Caco-2 (cell line): ENCODE results near the gene DIAPH3. TPM values are rescaled to one million over a fixed set of nuclear protein-coding genes. Genes with fewer than 3 reads are reported as not detected.

ENCODE experiments used
- BruUV-seq: library from RNA; stranded (reverse); fragments of 400-500 nt; replicated peaks from 2 replicates; lab custom pipeline; 2021; lab: Mats Ljungman, UMichigan
- CTCF ChIA-PET: fragments of 300-600 bp; sonication (Branson Sonifier 250); formaldehyde crosslinking; loops from one replicate; lab custom pipeline; 2022; ENCODE audit warnings: antibody characterized with exemption; lab: Charles Lee
- POLR2A ChIA-PET: fragments of 300-600 bp; sonication (Branson Sonifier 250); formaldehyde crosslinking; loops from one replicate; lab custom pipeline; 2022; ENCODE audit warnings: antibody characterized with exemption; lab: Charles Lee
- DNase-seq, 2 experiments: peaks; one replicate each; pipeline versions ENCODE4 v3.0.0 to v3.0.0-alpha.2; 2020 to 2022
- H3K27me3 ChIP-seq: replicated peaks from 2 replicates; pipeline ENCODE4 v1.6.0; 2011; ENCODE audit warnings: low read length; ENCODE audit not compliant: control insufficient read depth, insufficient read depth
- H3K36me3 ChIP-seq: 2 replicates; pipeline ENCODE4 v1.5.1; 2011; ENCODE audit warnings: low read length; ENCODE audit not compliant: control insufficient read depth, insufficient read depth
- H3K4me1 ChIP-seq: fragments of 250-450 bp; sonication (Bioruptor Pico); 2 replicates; pipeline ENCODE4 v1.5.1; 2020; ENCODE audit warnings: mild to moderate bottlenecking
- H3K4me3 ChIP-seq: 2 replicates; pipeline ENCODE4 v1.5.1; 2011; ENCODE audit warnings: low read depth, mild to moderate bottlenecking, control low read depth, low read length
- H3K9me3 ChIP-seq: fragments of 250-450 bp; sonication (Bioruptor Pico); 2 replicates; pipeline ENCODE4 v1.5.1; 2020; ENCODE audit warnings: mild to moderate bottlenecking, moderate library complexity
- H3K27ac Mint-ChIP-seq: one replicate; pipeline ENCODE4 v1.8.0; 2022; ENCODE audit warnings: mixed read lengths; ENCODE audit not compliant: unreplicated experiment
- H3K27me3 Mint-ChIP-seq: one replicate; pipeline ENCODE4 v1.8.0; 2022; ENCODE audit warnings: mixed read lengths; ENCODE audit not compliant: insufficient read depth, unreplicated experiment
- H3K36me3 Mint-ChIP-seq: one replicate; pipeline ENCODE4 v1.8.0; 2022; ENCODE audit warnings: mild to moderate bottlenecking, mixed read lengths; ENCODE audit not compliant: insufficient read depth, unreplicated experiment
- H3K4me1 Mint-ChIP-seq: one replicate; pipeline ENCODE4 v1.8.0; 2022; ENCODE audit warnings: low read depth, mixed read lengths; ENCODE audit not compliant: unreplicated experiment
- H3K4me3 Mint-ChIP-seq: one replicate; pipeline ENCODE4 v1.8.0; 2022; ENCODE audit warnings: mild to moderate bottlenecking, moderate library complexity, mixed read lengths; ENCODE audit not compliant: unreplicated experiment
- H3K9me3 Mint-ChIP-seq: one replicate; pipeline ENCODE4 v1.8.0; 2022; ENCODE audit warnings: mixed read lengths; ENCODE audit not compliant: unreplicated experiment
- intact Hi-C: fragments of 100-400 bp; cut with micrococcal nuclease; formaldehyde crosslinking; loops from one replicate; pipeline ENCODE4 v1.10.0; 2022; ENCODE audit not compliant: unreplicated experiment
- total RNA-seq: library from RNA; stranded (reverse); gene quantifications from 2 replicates; pipeline ENCODE4 v1.2.3, GENCODE V29; 2022
- TF ChIP-seq, protein P1 (sequence below), 2 experiments: fragments of 200-600 bp in 1 of 2; IDR thresholded peaks; 1 replicate in 1 of 2; 2 replicates in 1 of 2; pipeline versions ENCODE4 v1.5.1 to v1.8.0; 2011 to 2022; ENCODE audit warnings: antibody characterized with exemption in 1 of 2, control low read depth in 1 of 2, inconsistent platforms in 1 of 2, low read depth in 1 of 2, low read length in 1 of 2, mild to moderate bottlenecking in 1 of 2, moderate library complexity in 1 of 2; ENCODE audit not compliant: insufficient read depth in 1 of 2, severe bottlenecking in 1 of 2, unreplicated experiment in 1 of 2

The DIAPH3 gene
- total RNA-seq, 1 experiment from 2014 or later, result 60.6 TPM

DNA sequence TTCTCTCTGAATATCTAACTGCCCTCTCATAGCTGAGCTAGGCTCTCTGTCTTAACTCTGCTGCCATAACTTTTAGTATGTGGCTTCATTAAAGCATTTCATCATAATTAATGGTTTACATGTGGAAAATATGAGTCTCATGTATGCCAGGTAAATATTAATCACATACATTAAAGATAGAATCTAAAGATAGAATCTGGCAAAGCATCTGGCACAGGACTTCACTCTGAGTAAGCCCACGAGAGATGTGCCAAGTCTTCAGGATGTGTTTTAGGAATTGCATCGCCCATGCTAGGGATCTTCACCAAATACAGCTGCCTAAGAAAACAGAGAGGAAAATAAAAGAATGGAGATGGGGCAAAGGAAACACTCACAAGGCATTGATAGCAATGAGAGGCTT, 285.8 kb downstream of the DIAPH3 start:
- H3K27ac Mint-ChIP-seq, result no peak overlapping the region

DNA sequence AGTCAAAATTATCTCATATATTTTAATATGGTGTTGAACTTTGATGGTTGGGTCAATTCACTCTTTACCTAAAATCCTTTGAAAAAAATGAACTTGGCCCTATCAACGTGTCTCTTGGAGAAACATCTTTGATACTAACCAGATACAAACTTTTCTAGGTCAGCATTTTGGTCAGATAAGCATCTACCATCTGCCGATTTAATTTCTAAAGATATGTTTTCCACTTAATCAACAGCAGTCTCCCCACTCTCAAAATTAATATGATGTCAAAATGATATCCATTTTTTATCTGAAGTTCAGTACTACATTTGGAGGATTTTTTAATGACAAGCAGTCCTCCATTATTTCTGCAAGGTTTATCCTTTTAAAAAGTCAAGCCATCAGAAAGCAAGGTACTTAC, 288.8 kb downstream of the DIAPH3 start:
- H3K4me1 Mint-ChIP-seq, result no peaks in the 10 kb centered on the region
- H3K36me3 ChIP-seq, result no peaks in the 10 kb centered on the region

More for the DNA sequence above, 285.8 kb downstream of the DIAPH3 start:
- no peaks in the 10 kb centered on the region for H3K36me3 ChIP-seq
- TF ChIP-seq, protein P1, sequence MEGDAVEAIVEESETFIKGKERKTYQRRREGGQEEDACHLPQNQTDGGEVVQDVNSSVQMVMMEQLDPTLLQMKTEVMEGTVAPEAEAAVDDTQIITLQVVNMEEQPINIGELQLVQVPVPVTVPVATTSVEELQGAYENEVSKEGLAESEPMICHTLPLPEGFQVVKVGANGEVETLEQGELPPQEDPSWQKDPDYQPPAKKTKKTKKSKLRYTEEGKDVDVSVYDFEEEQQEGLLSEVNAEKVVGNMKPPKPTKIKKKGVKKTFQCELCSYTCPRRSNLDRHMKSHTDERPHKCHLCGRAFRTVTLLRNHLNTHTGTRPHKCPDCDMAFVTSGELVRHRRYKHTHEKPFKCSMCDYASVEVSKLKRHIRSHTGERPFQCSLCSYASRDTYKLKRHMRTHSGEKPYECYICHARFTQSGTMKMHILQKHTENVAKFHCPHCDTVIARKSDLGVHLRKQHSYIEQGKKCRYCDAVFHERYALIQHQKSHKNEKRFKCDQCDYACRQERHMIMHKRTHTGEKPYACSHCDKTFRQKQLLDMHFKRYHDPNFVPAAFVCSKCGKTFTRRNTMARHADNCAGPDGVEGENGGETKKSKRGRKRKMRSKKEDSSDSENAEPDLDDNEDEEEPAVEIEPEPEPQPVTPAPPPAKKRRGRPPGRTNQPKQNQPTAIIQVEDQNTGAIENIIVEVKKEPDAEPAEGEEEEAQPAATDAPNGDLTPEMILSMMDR (IDR thresholded peaks at IDR 0.05; ENCODE audit: insufficient read depth in 1 of 2, low read depth in 1 of 2, low read length in 1 of 2, severe bottlenecking in 1 of 2, unreplicated experiment in 1 of 2), result no peak
- H3K27me3 Mint-ChIP-seq, result no peaks in the 10 kb centered on the region
- BruUV-seq, result no TSS peak
- POLR2A ChIA-PET, result interaction anchor here (0.6 kb wide), 1 partner anchor 104 kb away, joined by 3 read pairs; no protein-coding TSS in a partner anchor
- no peaks in the 10 kb centered on the region for H3K4me1 ChIP-seq
- no peaks in the 10 kb centered on the region for H3K9me3 Mint-ChIP-seq
- CTCF ChIA-PET, result no interaction called here
- no peak for DNase-seq
- peaks cover 24% of the 10 kb centered on the region for H3K36me3 Mint-ChIP-seq
- H3K4me3 Mint-ChIP-seq, result no peak overlapping the region
- no peak overlapping the region for H3K4me3 ChIP-seq
- intact Hi-C loops, result no loop called here
- no peaks in the 10 kb centered on the region for H3K27me3 ChIP-seq
- H3K9me3 ChIP-seq, result no peaks in the 10 kb centered on the region
- no peaks in the 10 kb centered on the region for H3K4me1 Mint-ChIP-seq

DNA sequence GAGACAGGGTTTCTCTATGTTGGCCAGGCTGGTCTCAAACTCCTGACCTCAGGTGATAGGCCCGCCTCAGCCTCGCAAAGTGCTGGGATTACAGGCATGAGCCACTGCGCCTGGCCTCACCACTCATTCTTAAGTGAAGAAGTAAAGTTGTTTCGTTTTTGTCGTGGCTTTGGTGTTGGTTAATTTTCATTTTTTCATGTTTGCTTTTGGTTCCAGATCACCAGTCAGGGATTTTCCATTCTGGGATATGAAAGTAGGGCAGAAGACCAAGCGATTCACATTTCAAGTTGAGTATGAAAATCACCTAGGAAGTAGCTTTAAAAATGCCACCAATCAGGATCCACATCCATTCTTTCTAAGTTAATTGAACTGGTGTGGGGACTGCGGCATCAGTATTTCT, 289.9 kb downstream of the DIAPH3 start:
- TF ChIP-seq, protein P1 (IDR thresholded peaks at IDR 0.05; ENCODE audit: insufficient read depth in 1 of 2, low read depth in 1 of 2, low read length in 1 of 2, severe bottlenecking in 1 of 2, unreplicated experiment in 1 of 2), result no peak
- Histone ChIP-seq H3K4me3 (no peak overlapping the region), H3K4me1 (no peaks in the 10 kb centered on the region), H3K27me3 (no peaks in the 10 kb centered on the region), H3K9me3 (no peaks in the 10 kb centered on the region), H3K36me3 (no peaks in the 10 kb centered on the region)
- Mint-ChIP-seq H3K9me3 (no peaks in the 10 kb centered on the region), H3K27me3 (no peaks in the 10 kb centered on the region), H3K27ac (no peak overlapping the region), H3K4me1 (no peaks in the 10 kb centered on the region), H3K36me3 (peaks cover 50% of the 10 kb centered on the region), H3K4me3 (no peak overlapping the region)
- DNase-seq, result no peak
- BruUV-seq, result no TSS peak
- intact Hi-C loops, result no loop called here
- POLR2A ChIA-PET, result no interaction called here
- CTCF ChIA-PET, result no interaction called here

More for the DNA sequence above, 288.8 kb downstream of the DIAPH3 start:
- no peaks in the 10 kb centered on the region for H3K4me1 ChIP-seq
- Mint-ChIP-seq H3K36me3 (peaks cover 46% of the 10 kb centered on the region), H3K4me3 (no peak overlapping the region), H3K27ac (no peak overlapping the region), H3K9me3 (no peaks in the 10 kb centered on the region), H3K27me3 (no peaks in the 10 kb centered on the region)
- no peaks in the 10 kb centered on the region for H3K27me3 ChIP-seq
- CTCF ChIA-PET, result no interaction called here
- H3K9me3 ChIP-seq, result no peaks in the 10 kb centered on the region
- DNase-seq, result no peak
- BruUV-seq, result no TSS peak
- TF ChIP-seq, protein P1 (IDR thresholded peaks at IDR 0.05; ENCODE audit: insufficient read depth in 1 of 2, low read depth in 1 of 2, low read length in 1 of 2, severe bottlenecking in 1 of 2, unreplicated experiment in 1 of 2), result no peak
- POLR2A ChIA-PET, result no interaction called here
- intact Hi-C loops, result no loop called here
- H3K4me3 ChIP-seq, result no peak overlapping the region
